ENCODE results near the gene CBX5.

GRCh38 chr12:54298904-54299303 is 19.0 kb upstream of the CBX5 start:
- no peak for TF ChIP-seq CTCF (IDR thresholded peaks at IDR 0.05; ENCODE audit: insufficient read depth, low read depth, low read length)
- TF ChIP-seq EZH2 (IDR thresholded peaks at IDR 0.05; ENCODE audit: insufficient read depth, low read length): no peak

Measured in astrocyte (in vitro differentiated cells and primary cell).